ENCODE results near the gene ST6GAL2.

The ST6GAL2 gene

GRCh38 chr2:106828119-106828518, 57.8 kb downstream of the ST6GAL2 start:
- H3K9me3 ChIP-seq = no peaks in the 10 kb centered on the region
- in situ Hi-C loops (cut with MboI; ENCODE audit: low sequenced_read_pairs) = no loop called here
- no peak overlapping the region for H3K4me3 ChIP-seq
- H3K36me3 ChIP-seq (replicated peaks) = no peaks in the 10 kb centered on the region
- no peaks in the 10 kb centered on the region for H3K4me1 ChIP-seq
- DNase-seq (ENCODE audit: low spot score in 2 of 2) = no peak
- H3K27me3 ChIP-seq (ENCODE audit: low read depth) = no peaks in the 10 kb centered on the region

- Histone ChIP-seq H3K9me3 (no peaks in the 10 kb centered on the region), H3K4me3 (no peak overlapping the region), H3K4me1 (no peaks in the 10 kb centered on the region), H3K27me3 (ENCODE audit: low read depth) (no peaks in the 10 kb centered on the region), H3K36me3 (replicated peaks) (no peaks in the 10 kb centered on the region)
- DNase-seq (ENCODE audit: low spot score in 2 of 2) = no peak
- in situ Hi-C loops (cut with MboI; ENCODE audit: low sequenced_read_pairs) = no loop called here
Measured at GRCh38 chr2:106827158-106827557, 58.8 kb downstream of the ST6GAL2 start.

GRCh38 chr2:106825161-106825560, 60.8 kb downstream of the ST6GAL2 start:
- H3K27me3 ChIP-seq (ENCODE audit: low read depth) = no peaks in the 10 kb centered on the region
- no peaks in the 10 kb centered on the region for H3K9me3 ChIP-seq
- no peaks in the 10 kb centered on the region for H3K4me1 ChIP-seq
- H3K36me3 ChIP-seq (replicated peaks) = no peaks in the 10 kb centered on the region
- H3K4me3 ChIP-seq = no peak overlapping the region
- no peak for DNase-seq (ENCODE audit: low spot score in 2 of 2)
- in situ Hi-C loops (cut with MboI; ENCODE audit: low sequenced_read_pairs) = no loop called here

- Histone ChIP-seq H3K9me3 (no peaks in the 10 kb centered on the region), H3K4me3 (no peak overlapping the region), H3K27me3 (ENCODE audit: low read depth) (no peaks in the 10 kb centered on the region), H3K4me1 (no peaks in the 10 kb centered on the region), H3K36me3 (replicated peaks) (no peaks in the 10 kb centered on the region)
- DNase-seq (ENCODE audit: low spot score in 2 of 2) = no peak
- in situ Hi-C loops (cut with MboI; ENCODE audit: low sequenced_read_pairs) = no loop called here
Measured at GRCh38 chr2:106816974-106817373, 69.0 kb downstream of the ST6GAL2 start.

- Histone ChIP-seq H3K4me3 (no peak overlapping the region), H3K9me3 (no peaks in the 10 kb centered on the region), H3K27me3 (ENCODE audit: low read depth) (no peaks in the 10 kb centered on the region), H3K4me1 (no peaks in the 10 kb centered on the region), H3K36me3 (replicated peaks) (no peaks in the 10 kb centered on the region)
- no peak for DNase-seq (ENCODE audit: low spot score in 2 of 2)
- in situ Hi-C loops (cut with MboI; ENCODE audit: low sequenced_read_pairs) = no loop called here
Measured at GRCh38 chr2:106812841-106813240, 73.1 kb downstream of the ST6GAL2 start.

GRCh38 chr2:106812383-106812782, 73.6 kb downstream of the ST6GAL2 start:
- Histone ChIP-seq H3K4me1 (no peaks in the 10 kb centered on the region), H3K4me3 (no peak overlapping the region), H3K27me3 (ENCODE audit: low read depth) (no peaks in the 10 kb centered on the region), H3K36me3 (replicated peaks) (no peaks in the 10 kb centered on the region), H3K9me3 (no peaks in the 10 kb centered on the region)
- in situ Hi-C loops (cut with MboI; ENCODE audit: low sequenced_read_pairs) = no loop called here
- no peak for DNase-seq (ENCODE audit: low spot score in 2 of 2)

- Histone ChIP-seq H3K27me3 (ENCODE audit: low read depth) (no peaks in the 10 kb centered on the region), H3K4me3 (no peak overlapping the region), H3K36me3 (replicated peaks) (no peaks in the 10 kb centered on the region), H3K9me3 (no peaks in the 10 kb centered on the region), H3K4me1 (no peaks in the 10 kb centered on the region)
- in situ Hi-C loops (cut with MboI; ENCODE audit: low sequenced_read_pairs) = no loop called here
- no peak for DNase-seq (ENCODE audit: low spot score in 2 of 2)
Measured at GRCh38 chr2:106805716-106806115, 80.3 kb downstream of the ST6GAL2 start.

GRCh38 chr2:106804161-106804560, 81.8 kb downstream of the ST6GAL2 start:
- in situ Hi-C loops (cut with MboI; ENCODE audit: low sequenced_read_pairs) = no loop called here
- no peak for DNase-seq (ENCODE audit: low spot score in 2 of 2)

GRCh38 chr2:106800976-106801655, 84.9 kb downstream of the ST6GAL2 start:
- H3K4me3 ChIP-seq = no peak overlapping the region
- H3K9me3 ChIP-seq = no peaks in the 10 kb centered on the region
- no peaks in the 10 kb centered on the region for H3K27me3 ChIP-seq (ENCODE audit: low read depth)
- DNase-seq (ENCODE audit: low spot score in 2 of 2) = no peak
- no peaks in the 10 kb centered on the region for H3K4me1 ChIP-seq
- no peaks in the 10 kb centered on the region for H3K36me3 ChIP-seq (replicated peaks)
- in situ Hi-C loops (cut with MboI; ENCODE audit: low sequenced_read_pairs) = no loop called here

More at GRCh38 chr2:106804161-106804560, 81.8 kb downstream of the ST6GAL2 start:
- H3K4me3 ChIP-seq = no peak overlapping the region
- no peaks in the 10 kb centered on the region for H3K4me1 ChIP-seq
- no peaks in the 10 kb centered on the region for H3K36me3 ChIP-seq (replicated peaks)
- H3K27me3 ChIP-seq (ENCODE audit: low read depth) = no peaks in the 10 kb centered on the region
- no peaks in the 10 kb centered on the region for H3K9me3 ChIP-seq

GRCh38 chr2:106800180-106800579, 85.8 kb downstream of the ST6GAL2 start:
- DNase-seq (ENCODE audit: low spot score in 2 of 2) = no peak
- in situ Hi-C loops (cut with MboI; ENCODE audit: low sequenced_read_pairs) = no loop called here
- Histone ChIP-seq H3K9me3 (no peaks in the 10 kb centered on the region), H3K36me3 (replicated peaks) (no peaks in the 10 kb centered on the region), H3K27me3 (ENCODE audit: low read depth) (no peaks in the 10 kb centered on the region), H3K4me3 (no peak overlapping the region), H3K4me1 (no peaks in the 10 kb centered on the region)

GRCh38 chr2:106798826-106799552, 87.0 kb downstream of the ST6GAL2 start:
- no peak overlapping the region for H3K4me3 ChIP-seq
- in situ Hi-C loops (cut with MboI; ENCODE audit: low sequenced_read_pairs) = no loop called here
- no peaks in the 10 kb centered on the region for H3K4me1 ChIP-seq
- no peaks in the 10 kb centered on the region for H3K27me3 ChIP-seq (ENCODE audit: low read depth)
- H3K9me3 ChIP-seq = no peaks in the 10 kb centered on the region
- no peak for DNase-seq (ENCODE audit: low spot score in 2 of 2)
- no peaks in the 10 kb centered on the region for H3K36me3 ChIP-seq (replicated peaks)

GRCh38 chr2:106797494-106797893, 88.5 kb downstream of the ST6GAL2 start:
- Histone ChIP-seq H3K27me3 (ENCODE audit: low read depth) (no peaks in the 10 kb centered on the region), H3K4me1 (no peaks in the 10 kb centered on the region)
- in situ Hi-C loops (cut with MboI; ENCODE audit: low sequenced_read_pairs) = no loop called here

GRCh38 chr2:106792671-106793070, 93.3 kb downstream of the ST6GAL2 start:
- in situ Hi-C loops (cut with MboI; ENCODE audit: low sequenced_read_pairs) = no loop called here
- Histone ChIP-seq H3K36me3 (replicated peaks) (no peaks in the 10 kb centered on the region), H3K27me3 (ENCODE audit: low read depth) (no peaks in the 10 kb centered on the region), H3K9me3 (no peaks in the 10 kb centered on the region), H3K4me1 (no peaks in the 10 kb centered on the region), H3K4me3 (no peak overlapping the region)
- DNase-seq (ENCODE audit: low spot score in 2 of 2) = no peak

More at GRCh38 chr2:106797494-106797893, 88.5 kb downstream of the ST6GAL2 start:
- H3K9me3 ChIP-seq = no peaks in the 10 kb centered on the region
- no peak overlapping the region for H3K4me3 ChIP-seq
- no peaks in the 10 kb centered on the region for H3K36me3 ChIP-seq (replicated peaks)
- no peak for DNase-seq (ENCODE audit: low spot score in 2 of 2)

- Histone ChIP-seq H3K27me3 (ENCODE audit: low read depth) (no peaks in the 10 kb centered on the region), H3K4me1 (no peaks in the 10 kb centered on the region), H3K9me3 (no peaks in the 10 kb centered on the region), H3K36me3 (replicated peaks) (no peaks in the 10 kb centered on the region), H3K4me3 (no peak overlapping the region)
- DNase-seq (ENCODE audit: low spot score in 2 of 2) = no peak
- in situ Hi-C loops (cut with MboI; ENCODE audit: low sequenced_read_pairs) = no loop called here
Measured at GRCh38 chr2:106789185-106789584, 96.8 kb downstream of the ST6GAL2 start.

Data from HAP-1 (cell line).